Fibroblast of lung (primary cell): ENCODE results near the gene KRT4. TPM values are rescaled to one million over a fixed set of nuclear protein-coding genes. Genes with fewer than 3 reads are reported as not detected.

Experiments
- DNase-seq, 2 donors: peaks; one replicate each; pipeline versions ENCODE4 v3.0.0 to v3.0.0-alpha.2; 2010; ENCODE audit warnings: low read depth in 2 of 2
- H2AFZ ChIP-seq: 2 replicates; pipeline ENCODE4 v1.5.1; 2012; ENCODE audit warnings: low read length, control low read depth, inconsistent platforms
- H3K27ac ChIP-seq: 2 replicates; pipeline ENCODE4 v1.5.1; 2011; ENCODE audit warnings: low read length, control low read depth; ENCODE audit not compliant: insufficient read depth
- H3K27me3 ChIP-seq: 2 replicates; pipeline ENCODE4 v1.5.1; 2011; ENCODE audit warnings: mild to moderate bottlenecking, low read length; ENCODE audit not compliant: control insufficient read depth, insufficient read depth
- H3K36me3 ChIP-seq: 2 replicates; pipeline ENCODE4 v1.5.1; 2011; ENCODE audit warnings: low read length; ENCODE audit not compliant: control insufficient read depth, insufficient read depth
- H3K4me1 ChIP-seq: 2 replicates; pipeline ENCODE4 v1.5.1; 2011; ENCODE audit warnings: low read length; ENCODE audit not compliant: control insufficient read depth, insufficient read depth; ENCODE audit errors: extremely low read depth
- H3K4me2 ChIP-seq: 2 replicates; pipeline ENCODE4 v1.5.1; 2011; ENCODE audit warnings: low read length, control low read depth; ENCODE audit not compliant: insufficient read depth; ENCODE audit errors: extremely low read depth
- H3K4me3 ChIP-seq, 4 experiments: fragments of 200-600 bp in 1 of 4; sonication (generic) in 1 of 4; replicated peaks in 1 of 4; 2 replicates each; pipeline ENCODE4 v1.5.1; 2011 to 2016; ENCODE audit warnings: low read length in 4 of 4, low read depth in 3 of 4, mild to moderate bottlenecking in 3 of 4, control low read depth in 2 of 4, inconsistent platforms in 1 of 4, mixed read lengths in 1 of 4; ENCODE audit not compliant: insufficient read depth in 1 of 4; ENCODE audit errors: control extremely low read depth in 1 of 4
- H3K79me2 ChIP-seq: 2 replicates; pipeline ENCODE4 v1.5.1; 2012; ENCODE audit warnings: mild to moderate bottlenecking, low read length, inconsistent platforms; ENCODE audit not compliant: control insufficient read depth, insufficient read depth
- H3K9ac ChIP-seq: 2 replicates; pipeline ENCODE4 v1.5.1; 2011; ENCODE audit warnings: mild to moderate bottlenecking, low read length, control low read depth; ENCODE audit not compliant: insufficient read depth
- H3K9me3 ChIP-seq: 2 replicates; pipeline ENCODE4 v1.5.1; 2012; ENCODE audit warnings: low read depth, low read length; ENCODE audit not compliant: control insufficient read depth, insufficient read depth
- H4K20me1 ChIP-seq: 2 replicates; pipeline ENCODE4 v1.5.1; 2011; ENCODE audit warnings: low read length; ENCODE audit not compliant: control insufficient read depth, insufficient read depth; ENCODE audit errors: extremely low read depth
- EZH2 ChIP-seq: IDR thresholded peaks from 2 replicates; pipeline ENCODE4 v1.5.1; 2012; ENCODE audit warnings: low read length, control low read depth, mild to moderate bottlenecking; ENCODE audit errors: missing control alignments
- polyA plus RNA-seq, 2 donors: library from polyadenylated mRNA; depleted of rRNA in 1 of 2; stranded (reverse) in 1 of 2; unstranded in 1 of 2; fragments of >200 nt; gene quantifications; 2 replicates each; pipeline ENCODE4 v1.2.1, GENCODE V29; 2011 to 2012; ENCODE audit warnings: missing spikeins in 1 of 2
- total RNA-seq: library from RNA; depleted of rRNA; stranded (reverse); fragments of >200 nt; gene quantifications from 2 replicates; pipeline ENCODE4 v1.2.1, GENCODE V29; 2014
- TF ChIP-seq, protein P1 (sequence below), 2 donors: IDR thresholded peaks in 1 of 2; conservative IDR thresholded peaks in 1 of 2; 1 replicate in 1 of 2; 2 replicates in 1 of 2; pipeline ENCODE4 v1.5.1; 2011 to 2012; ENCODE audit warnings: low read length in 2 of 2, control low read depth in 1 of 2, inconsistent platforms in 1 of 2, low read depth in 1 of 2, mild to moderate bottlenecking in 1 of 2

The KRT4 gene
- total and polyA plus RNA-seq, 2 donors (not counting 1 experiment from before 2014, with no cell fraction given): under 0.01 to 0.23 TPM

DNA sequence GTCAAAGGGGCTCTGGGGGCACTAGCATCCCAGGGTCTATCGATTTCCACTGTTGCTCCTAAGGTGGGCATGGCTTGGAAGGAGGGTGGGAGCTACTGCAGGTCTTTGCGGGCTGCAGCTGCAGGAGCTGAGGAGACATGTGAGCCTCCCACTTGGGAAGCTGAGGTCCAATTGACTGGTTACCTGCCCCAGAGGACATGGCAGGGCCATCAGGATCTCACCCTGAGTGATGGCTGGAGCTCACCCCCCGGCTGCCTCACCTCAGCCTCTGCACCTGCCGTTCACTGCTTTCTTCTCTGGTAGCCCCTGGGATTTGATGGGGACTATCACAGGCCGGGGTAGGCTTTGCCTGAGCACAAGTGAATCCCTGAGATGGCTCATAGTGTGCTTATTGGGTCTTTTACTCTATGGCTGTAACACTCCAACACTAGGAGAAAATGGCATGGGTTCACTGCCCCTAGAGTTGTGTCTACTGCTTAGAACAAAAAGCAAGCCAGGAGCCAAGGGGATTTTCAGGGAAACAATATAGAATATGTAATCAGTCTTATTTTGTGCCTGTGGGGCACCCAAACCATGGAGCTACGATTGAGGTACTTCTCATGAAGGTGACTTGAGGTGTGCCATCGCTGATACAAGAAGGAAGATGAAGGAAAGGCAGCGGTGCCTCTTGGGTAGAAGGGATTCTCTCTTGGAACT is 3.2 kb upstream of the KRT4 start:
- H3K9me3 ChIP-seq: no peaks in the 10 kb centered on the region
- TF ChIP-seq, protein P1, sequence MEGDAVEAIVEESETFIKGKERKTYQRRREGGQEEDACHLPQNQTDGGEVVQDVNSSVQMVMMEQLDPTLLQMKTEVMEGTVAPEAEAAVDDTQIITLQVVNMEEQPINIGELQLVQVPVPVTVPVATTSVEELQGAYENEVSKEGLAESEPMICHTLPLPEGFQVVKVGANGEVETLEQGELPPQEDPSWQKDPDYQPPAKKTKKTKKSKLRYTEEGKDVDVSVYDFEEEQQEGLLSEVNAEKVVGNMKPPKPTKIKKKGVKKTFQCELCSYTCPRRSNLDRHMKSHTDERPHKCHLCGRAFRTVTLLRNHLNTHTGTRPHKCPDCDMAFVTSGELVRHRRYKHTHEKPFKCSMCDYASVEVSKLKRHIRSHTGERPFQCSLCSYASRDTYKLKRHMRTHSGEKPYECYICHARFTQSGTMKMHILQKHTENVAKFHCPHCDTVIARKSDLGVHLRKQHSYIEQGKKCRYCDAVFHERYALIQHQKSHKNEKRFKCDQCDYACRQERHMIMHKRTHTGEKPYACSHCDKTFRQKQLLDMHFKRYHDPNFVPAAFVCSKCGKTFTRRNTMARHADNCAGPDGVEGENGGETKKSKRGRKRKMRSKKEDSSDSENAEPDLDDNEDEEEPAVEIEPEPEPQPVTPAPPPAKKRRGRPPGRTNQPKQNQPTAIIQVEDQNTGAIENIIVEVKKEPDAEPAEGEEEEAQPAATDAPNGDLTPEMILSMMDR (conservative IDR thresholded peaks at IDR 0.05 in 1 of 2, IDR thresholded peaks at IDR 0.05 in 1 of 2; ENCODE audit: low read depth in 1 of 2, low read length in 2 of 2): no peak
- no peak for TF ChIP-seq EZH2
- H3K79me2 ChIP-seq: no peaks in the 10 kb centered on the region
- no peak for DNase-seq
- H3K36me3 ChIP-seq: no peaks in the 10 kb centered on the region
- no peaks in the 10 kb centered on the region for H4K20me1 ChIP-seq
- H3K4me2 ChIP-seq: no peak overlapping the region
- no peaks in the 10 kb centered on the region for H3K27me3 ChIP-seq
- no peak overlapping the region for H2AFZ ChIP-seq
- H3K9ac ChIP-seq: no peak overlapping the region
- H3K4me1 ChIP-seq: no peaks in the 10 kb centered on the region
- H3K27ac ChIP-seq: no peak overlapping the region
- no peak overlapping the region for H3K4me3 ChIP-seq

DNA sequence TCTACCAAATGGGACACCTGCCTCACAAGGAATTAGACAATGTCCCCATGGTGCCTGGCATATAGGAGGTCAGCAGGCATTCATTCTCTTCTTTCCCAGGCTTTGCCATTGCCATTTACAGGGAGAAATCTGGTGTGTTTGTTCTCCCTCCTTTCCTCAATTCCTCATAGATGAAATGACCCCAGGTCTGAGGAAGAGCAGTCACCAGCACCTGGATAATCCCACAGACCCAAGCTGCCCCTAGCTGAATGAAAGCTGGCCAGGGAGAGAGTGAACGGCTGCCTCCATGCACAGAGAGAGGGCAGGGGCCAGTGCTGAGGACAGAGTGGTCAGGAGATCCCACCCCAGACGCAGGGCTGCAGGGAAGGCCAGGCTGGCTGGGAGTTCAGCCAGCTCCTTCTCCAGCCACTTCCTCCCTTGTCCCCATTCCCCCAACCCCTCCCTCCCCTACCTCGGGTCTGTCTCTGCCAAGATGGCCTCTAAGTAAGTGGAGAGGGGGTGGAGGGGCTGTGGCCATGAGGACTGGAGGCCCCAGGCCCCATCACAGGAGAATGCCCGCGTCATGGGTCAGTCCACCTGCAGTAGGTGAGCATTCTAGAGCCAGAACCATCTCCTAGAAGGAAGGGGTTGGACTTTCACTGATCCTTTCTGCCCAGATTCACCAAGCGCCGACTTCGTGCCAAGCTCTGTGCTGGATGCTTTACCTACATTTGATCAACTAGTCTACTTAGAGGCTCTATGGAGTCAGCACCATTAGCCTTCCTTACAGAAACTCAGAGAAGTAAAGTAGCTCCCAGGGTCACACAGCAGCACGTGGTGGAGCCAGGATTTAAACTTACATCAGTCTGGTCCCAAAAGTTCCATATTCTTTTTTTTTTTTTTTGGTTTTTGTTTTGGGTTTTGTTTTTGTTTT is 2.0 kb upstream of the KRT4 start:
- Histone ChIP-seq H3K79me2 (no peaks in the 10 kb centered on the region), H4K20me1 (no peaks in the 10 kb centered on the region), H3K27me3 (no peaks in the 10 kb centered on the region), H2AFZ (no peak overlapping the region), H3K4me3 (no peak overlapping the region), H3K4me1 (no peaks in the 10 kb centered on the region), H3K36me3 (no peaks in the 10 kb centered on the region), H3K4me2 (no peak overlapping the region), H3K9ac (no peak overlapping the region), H3K9me3 (no peaks in the 10 kb centered on the region), H3K27ac (no peak overlapping the region)
- DNase-seq: no peak
- TF ChIP-seq, protein P1 (conservative IDR thresholded peaks at IDR 0.05 in 1 of 2, IDR thresholded peaks at IDR 0.05 in 1 of 2; ENCODE audit: low read depth in 1 of 2, low read length in 2 of 2): no peak
- no peak for TF ChIP-seq EZH2

DNA sequence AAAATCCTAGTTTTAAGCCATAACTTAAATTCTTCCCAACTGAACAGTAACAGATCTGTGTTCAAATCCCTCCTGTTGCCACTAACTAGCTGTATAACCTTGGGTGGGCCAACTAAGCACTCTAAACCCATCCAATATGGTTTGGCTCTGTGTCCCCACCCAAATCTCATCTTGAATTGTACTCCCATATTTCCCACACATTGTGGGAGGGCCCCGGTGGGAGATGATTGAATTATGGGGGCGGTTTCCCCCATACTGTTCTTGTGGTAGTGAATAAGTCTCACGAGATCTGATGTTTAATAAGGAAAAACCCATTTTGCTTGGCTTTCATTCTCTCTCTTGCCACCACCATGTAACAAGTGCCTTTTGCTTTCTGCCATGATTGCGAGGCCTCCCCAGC is 1.2 kb upstream of the KRT4 start:
- H3K9ac ChIP-seq: no peak overlapping the region
- H3K4me2 ChIP-seq: no peak overlapping the region
- TF ChIP-seq EZH2: no peak
- TF ChIP-seq, protein P1 (conservative IDR thresholded peaks at IDR 0.05 in 1 of 2, IDR thresholded peaks at IDR 0.05 in 1 of 2; ENCODE audit: low read depth in 1 of 2, low read length in 2 of 2): no peak
- H3K27me3 ChIP-seq: no peaks in the 10 kb centered on the region
- H3K27ac ChIP-seq: no peak overlapping the region
- no peak overlapping the region for H2AFZ ChIP-seq
- H3K4me1 ChIP-seq: no peaks in the 10 kb centered on the region
- no peaks in the 10 kb centered on the region for H3K79me2 ChIP-seq
- no peaks in the 10 kb centered on the region for H3K36me3 ChIP-seq
- no peak overlapping the region for H3K4me3 ChIP-seq
- H3K9me3 ChIP-seq: no peaks in the 10 kb centered on the region
- no peak for DNase-seq
- H4K20me1 ChIP-seq: no peaks in the 10 kb centered on the region
